NK-92 treated with Interleukin-12 subunit alpha and Interleukin-12 subunit beta, amount 100 ng/mL, for 24 hours (cell line): ENCODE measurements around the gene RSL24D1.
"Not testable (repeated sequence)": the region's sequence is repeated elsewhere in the genome, so short reads cannot be mapped to it uniquely, and the experiment has no call there.

ENCODE experiments used
- DNase-seq: peaks from one replicate; lab custom pipeline; 2025; lab: John Stamatoyannopoulos, UW

Gene RSL24D1

DNA sequence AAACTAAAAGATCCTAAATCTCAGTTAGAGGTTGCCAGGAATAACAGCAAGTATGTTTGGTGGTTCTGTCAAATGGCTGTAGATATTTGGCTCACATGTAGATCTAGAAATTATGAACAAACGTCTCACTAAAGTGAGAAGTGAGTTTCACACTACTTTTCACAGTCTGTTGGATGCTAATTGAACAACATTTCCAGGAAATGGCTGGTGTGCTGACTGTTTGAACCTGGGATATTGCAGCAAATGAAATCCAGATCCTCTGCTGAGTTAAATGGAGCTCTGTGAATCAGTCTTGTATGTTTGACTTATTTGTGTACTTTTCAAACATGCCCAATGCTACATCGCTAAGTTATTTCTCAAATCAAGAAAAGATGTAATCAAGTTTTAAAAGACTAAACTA lies 21.3 kb upstream of the RSL24D1 start:
- no peak for DNase-seq

DNA sequence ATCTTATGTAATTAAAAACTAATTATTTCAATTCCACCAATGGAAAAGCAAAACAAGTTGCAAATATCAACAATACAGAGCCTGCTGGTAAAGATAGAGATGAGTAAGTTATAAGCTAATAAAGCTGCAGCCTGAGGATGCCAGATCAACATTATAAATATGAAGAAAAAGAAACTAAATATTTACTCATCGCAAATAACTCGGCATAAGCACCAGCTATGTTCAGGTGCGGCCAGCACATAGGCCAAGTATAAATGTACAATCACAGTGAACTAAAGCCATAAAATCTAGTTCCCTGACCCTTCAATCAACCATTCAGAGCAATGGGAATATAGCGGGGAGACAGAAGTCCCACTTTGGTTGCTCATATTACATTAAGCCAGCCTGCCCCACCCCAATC lies 7.7 kb upstream of the RSL24D1 start:
- no peak for DNase-seq

DNA sequence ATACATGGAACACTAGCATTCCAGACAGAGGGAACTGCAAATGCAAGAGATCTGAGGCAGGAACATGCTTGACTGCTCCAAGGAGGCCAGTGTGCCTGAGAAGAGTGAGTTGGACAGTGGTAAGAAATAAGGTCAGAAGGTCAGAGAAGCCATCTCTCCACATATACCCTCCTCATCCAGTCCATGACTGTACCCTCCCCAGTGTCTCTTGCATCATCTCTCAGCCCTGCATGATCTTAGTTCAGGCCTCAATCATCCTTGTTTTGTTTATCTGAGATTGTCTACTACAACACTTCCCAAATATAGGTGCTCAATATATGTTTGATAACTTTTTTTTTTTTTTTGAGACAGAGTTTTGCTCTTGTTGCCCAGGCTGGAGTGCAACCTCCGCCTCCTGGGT lies 5.5 kb upstream of the RSL24D1 start:
- DNase-seq: no peak

DNA sequence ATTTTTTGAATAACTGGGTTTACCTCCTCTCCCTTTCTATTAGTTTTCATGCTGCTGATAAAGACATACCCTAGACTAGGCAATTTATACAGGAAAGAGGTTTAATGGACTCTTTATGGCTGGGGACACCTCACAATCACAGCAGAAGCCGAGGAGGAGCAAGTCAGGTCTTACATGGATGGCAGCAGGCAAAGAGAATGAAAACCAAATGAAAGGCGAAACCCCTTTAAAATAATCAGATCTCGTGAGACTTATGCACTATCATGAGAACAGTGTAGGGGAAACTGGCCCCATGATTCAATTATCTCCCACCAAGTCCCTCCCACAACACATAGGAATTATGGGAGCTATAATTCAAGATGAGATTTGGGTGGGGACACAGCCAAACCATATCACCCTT lies 2.0 kb upstream of the RSL24D1 start:
- DNase-seq: no peak

DNA sequence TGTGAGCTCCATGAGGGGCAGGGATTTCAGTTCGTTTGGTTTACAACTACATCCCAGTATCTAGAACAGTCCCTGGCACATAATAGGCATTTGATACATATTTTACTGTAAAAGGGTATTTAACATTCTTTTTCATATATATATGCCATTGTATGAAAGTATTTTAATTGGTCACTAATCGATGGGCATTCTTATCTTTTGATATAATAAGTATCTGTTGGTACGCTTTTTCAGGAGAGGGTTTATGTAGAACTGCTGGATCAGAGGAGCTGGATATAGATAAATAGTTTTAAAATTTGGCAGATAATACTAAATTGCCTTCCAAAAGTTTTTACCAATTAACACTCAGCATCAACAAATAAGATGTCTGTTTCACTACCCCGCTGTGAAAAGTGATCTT lies 978 bp upstream of the RSL24D1 start:
- DNase-seq: no peak

DNA sequence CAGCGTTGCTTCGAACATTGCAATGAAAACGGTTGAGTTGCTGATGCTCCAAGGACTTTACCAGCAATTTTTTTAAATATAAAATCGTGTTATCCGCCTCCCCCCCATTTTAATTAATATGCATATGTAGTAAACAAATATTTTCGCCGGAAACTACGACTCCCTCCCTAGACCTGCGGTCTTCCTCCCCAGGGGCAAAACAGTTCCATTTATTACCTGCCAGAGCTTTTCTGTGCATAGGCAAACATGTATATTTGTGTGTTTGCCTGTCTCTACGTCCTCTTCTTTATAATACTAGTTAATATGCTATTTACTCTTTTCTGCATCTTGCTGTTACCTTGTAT lies 593 bp upstream of the RSL24D1 start:
- no peak for DNase-seq

DNA sequence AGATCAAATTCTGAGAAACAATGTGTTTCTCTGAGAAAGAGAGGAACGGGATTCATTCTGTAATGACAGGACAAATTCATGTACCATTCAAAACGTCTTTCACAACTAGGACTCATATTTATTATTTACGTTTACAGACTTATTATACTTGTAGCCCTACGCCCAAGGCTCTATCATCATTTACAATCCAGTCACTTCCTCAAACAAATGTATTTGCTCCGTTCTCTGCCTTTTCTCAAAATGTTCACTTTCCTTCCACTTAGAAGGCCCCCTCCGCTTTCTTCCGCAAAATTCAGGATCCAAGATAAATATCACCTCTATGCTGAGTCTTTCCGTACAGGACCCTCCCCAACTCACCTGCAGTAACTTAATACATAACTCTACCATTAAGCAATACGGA lies 745 bp downstream of the RSL24D1 start:
- no peak for DNase-seq

DNA sequence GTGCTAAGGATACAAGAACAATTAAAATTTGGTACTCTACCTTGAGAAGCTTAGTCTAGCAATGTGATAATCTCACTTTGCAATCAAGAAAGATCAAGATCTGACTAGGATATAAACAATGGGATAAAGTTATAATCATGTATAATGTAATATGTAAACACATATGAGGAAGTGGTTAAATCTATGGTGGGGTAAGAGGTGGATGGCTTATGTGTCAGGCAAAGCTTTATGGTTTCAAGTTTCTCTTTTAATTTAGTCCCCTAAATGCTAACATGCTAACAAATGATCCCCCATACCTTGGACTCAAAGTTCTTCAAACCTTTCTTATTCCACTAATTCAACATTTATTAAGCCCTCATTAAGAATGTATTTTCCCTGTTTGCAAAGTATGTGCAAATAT lies 2.5 kb downstream of the RSL24D1 start:
- no peak for DNase-seq

DNA sequence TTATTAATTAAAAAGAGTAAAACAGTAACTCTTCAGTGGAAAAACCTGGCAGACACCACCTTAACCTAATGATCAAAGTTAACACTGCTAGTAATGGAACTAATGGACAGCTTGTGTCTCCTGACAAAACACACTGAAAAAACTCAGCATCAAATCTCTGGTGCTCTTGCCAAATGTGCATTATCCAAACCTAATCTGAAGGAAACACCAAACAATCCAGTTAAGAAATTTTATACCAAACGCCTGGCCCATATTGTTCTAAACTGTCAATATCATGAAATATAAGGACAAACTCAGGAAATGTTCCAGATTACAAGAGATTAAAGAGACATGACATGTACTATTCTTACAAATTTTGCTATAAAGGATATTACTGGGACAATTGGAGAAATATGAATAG lies 10.4 kb downstream of the RSL24D1 start:
- no peak for DNase-seq

DNA sequence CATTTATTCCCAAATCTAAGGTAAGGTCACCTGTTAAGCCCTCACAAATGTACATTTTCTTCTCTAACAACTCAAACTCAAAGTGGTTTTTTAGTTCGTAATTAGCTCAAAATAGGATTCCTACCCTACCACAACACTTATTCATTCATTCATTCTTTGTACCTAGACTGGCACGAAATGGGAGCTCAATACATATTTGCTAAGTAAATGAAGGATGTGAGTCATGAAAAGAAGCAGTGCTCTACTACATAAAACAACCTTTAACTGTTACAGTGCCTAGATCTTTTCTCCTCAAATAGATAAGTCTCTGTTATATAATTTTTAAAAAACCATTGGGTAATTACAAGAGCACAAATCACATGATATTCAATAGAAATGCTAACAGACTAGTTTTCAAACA lies 13.1 kb downstream of the RSL24D1 start:
- no peak for DNase-seq

DNA sequence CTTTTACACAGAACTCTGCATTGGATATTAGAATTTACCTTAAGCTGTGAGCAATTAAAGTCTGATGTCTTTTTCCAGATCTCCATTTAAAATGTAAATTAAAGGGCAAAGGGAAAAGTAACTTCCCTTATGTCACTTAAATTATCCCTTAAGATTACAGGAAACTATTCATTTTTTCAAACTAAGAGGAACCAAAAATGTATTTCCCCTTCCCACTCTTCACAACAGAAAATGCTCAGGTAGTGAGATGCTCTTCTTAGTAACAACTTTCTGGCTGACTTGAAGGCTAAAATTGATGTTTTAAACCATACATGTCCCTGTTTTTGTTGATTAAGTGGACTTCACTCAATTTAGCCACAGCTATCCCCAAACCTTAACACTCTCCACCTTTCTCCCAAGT lies 17.6 kb downstream of the RSL24D1 start:
- no peak for DNase-seq

DNA sequence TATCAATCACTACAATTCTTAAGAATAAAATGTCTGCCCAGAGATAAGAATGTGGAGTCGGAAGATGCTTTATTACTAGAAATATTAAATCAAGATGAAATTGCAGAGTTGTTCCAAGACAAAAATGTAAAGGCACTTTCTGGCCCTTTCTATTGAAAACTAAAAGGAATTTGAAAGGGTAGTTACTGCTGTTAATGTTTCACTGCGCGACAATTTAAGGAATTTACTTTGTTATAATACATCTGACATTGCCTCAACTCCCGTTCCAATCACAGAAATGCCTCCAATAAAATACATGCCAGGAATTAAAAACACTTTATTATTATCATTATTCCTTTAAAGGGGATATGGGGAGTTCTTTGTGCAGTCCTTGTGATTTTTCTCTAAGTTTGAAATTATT lies 26.4 kb downstream of the RSL24D1 start:
- DNase-seq: no peak

DNA sequence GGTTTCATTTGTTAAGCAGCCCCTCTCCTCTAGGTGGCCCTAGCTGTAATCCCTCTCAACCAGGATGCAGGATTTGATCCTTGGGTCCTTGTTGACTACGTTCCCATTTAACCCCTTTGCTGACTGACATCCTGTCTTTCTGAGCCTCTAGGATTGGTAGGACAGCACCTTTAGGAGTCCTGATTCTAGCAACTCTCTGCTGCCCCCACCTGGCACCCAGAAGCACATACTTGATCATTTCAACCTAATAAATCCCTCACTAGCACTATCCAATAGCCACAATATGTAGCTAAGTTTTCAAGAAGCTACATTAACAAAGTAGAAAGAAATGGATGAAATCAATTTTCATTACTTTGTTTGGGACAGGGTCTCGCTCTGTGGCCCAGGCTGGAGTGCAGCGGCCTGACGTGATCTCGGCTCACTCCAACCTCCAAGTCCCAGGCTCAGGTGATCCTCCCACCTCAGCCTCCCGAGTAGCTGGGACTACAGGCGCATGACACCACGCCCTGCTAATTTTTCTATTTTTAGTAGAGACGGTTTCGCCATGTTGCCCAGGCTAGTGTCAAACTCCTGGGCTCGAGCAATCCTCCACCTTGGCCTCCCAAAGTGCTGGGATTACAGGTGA lies 28.3 kb downstream of the RSL24D1 start:
- peak; percentile 6 for DNase-seq

DNA sequence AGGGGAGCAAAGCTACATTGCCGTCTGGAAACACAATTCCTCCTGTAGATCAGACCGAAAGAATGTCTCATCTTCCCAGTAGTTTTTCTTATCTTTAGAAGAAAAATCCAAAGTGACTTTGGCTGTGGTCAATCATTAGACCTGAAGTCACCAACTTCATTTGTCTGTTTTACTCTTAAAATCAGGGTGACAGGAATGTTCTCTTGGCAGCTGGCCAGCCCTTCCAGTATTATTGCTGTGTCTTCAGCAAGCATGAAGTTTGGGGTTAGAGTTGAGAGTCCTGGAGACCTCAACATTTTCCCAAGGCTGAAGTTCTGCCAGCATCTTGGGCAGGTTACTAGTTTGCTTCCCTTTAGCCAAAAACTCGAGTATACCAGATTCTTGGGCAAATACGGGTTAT lies 32.5 kb downstream of the RSL24D1 start:
- no peak for DNase-seq

DNA sequence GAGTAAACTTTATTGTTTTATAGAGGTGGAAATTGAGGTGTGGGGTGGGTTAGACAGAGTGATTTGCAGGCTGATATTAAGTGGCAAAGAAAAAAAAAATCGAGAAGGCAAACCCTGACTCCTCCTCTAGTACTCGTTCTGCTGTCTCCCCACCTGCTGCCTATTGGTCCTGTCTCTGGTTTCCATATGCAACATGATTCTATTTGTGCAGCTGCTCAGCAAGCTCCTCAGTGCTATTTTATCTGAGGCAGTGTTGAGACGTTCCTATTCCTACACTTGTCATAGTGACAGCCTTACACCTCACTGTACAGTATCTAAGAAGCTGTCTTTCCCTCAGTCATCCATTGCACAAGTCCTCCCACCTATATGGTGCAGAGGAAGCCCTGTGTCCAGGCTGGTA lies 45.1 kb downstream of the RSL24D1 start:
- no peak for DNase-seq

DNA sequence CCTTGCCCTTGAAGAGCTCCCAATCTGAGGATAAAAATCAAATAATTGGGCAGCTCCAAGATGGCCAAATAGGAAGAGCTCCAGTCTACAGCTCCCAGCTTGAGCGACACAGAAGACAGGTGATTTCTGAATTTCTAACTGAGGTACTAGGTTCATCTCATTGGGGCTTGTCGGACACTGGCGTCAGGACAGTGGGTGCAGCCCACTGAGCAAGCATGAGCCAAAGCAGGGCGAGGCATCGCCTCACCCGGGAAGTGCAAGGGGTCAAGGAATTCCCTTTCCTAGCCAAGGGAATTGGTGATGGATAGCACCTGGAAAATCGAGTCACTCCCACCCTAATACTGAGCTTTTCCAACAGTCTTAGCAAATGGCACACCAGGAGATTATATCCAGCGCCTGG lies 53.6 kb downstream of the RSL24D1 start:
- DNase-seq: not testable (repeated sequence)

DNA sequence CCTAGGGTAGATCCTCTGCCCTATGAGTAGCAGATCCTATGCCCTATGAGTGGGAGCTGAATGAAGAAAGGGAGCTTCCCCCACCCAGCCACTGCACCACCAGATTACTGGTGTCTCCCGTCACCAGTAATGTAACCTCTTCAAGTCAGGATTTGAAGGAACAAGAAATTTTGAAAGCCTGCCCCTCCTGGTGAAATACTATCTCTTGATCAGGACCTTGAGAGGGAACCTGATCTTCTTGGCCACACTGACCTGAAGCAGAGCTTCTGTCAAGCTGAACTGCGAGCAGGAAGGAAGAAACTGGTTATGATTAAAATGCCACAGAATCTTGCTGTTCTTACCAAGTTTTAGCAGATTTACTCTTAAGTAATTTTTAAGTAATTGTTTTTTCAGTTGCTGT lies 62.8 kb downstream of the RSL24D1 start:
- DNase-seq: no peak

DNA sequence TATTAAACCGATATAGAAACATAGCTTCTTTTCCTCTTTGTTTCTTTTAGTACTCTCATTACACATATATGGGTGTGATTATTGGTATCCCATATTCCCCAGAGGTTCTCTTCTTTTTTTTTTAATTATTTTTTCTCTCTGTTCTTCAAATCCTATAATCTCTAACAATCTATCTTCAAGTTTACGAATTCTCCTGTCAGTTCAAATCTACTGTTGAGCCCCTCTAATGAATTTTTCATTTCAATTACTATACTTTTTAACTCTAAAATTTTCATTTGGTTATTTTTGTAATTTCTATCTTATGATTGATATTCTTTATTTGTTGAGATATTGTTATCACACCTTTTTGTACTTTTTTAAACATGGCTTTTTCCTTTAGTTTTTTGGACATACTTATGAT lies 64.1 kb downstream of the RSL24D1 start:
- DNase-seq: no peak
